Left lung (tissue), 10 donors: ENCODE data around the gene ANKRD16. TPM values are rescaled to one million over a fixed set of nuclear protein-coding genes. Genes with fewer than 3 reads are reported as not detected.
A peak's percentile ranks its signal among the peaks of the same experiment; 100 is the strongest.

Experiments
- ATAC-seq: fragments of 200-7000 bp; cut with Tn5 transposase; one replicate; pipeline ENCODE4 v1.9.1; 2020; ENCODE audit warnings: moderate library complexity
- DNase-seq, 4 donors: peaks; one replicate each; pipeline ENCODE4 v3.0.0-alpha.2; 2013 to 2020
- H3K27ac ChIP-seq, 2 donors: fragments of 200-600 bp; sonication (generic) in 1 of 2; one replicate each; pipeline versions ENCODE4 v1.5.0 to v1.8.0; 2020 to 2021
- H3K27me3 ChIP-seq, 2 donors: fragments of 200-600 bp; sonication (generic) in 1 of 2; one replicate each; pipeline versions ENCODE4 v1.5.0 to v1.8.0; 2020 to 2021
- H3K36me3 ChIP-seq, 2 donors: fragments of 200-600 bp; sonication (generic) in 1 of 2; one replicate each; pipeline versions ENCODE4 v1.5.0 to v1.8.0; 2020 to 2021
- H3K4me1 ChIP-seq, 2 donors: fragments of 200-600 bp; one replicate each; pipeline ENCODE4 v1.8.0; 2021
- H3K4me3 ChIP-seq, 2 donors: fragments of 200-600 bp; sonication (generic) in 1 of 2; one replicate each; pipeline versions ENCODE4 v1.5.0 to v1.8.0; 2020 to 2021; ENCODE audit warnings: mild to moderate bottlenecking in 1 of 2
- H3K9me3 ChIP-seq, 2 donors: fragments of 200-600 bp; sonication (generic) in 1 of 2; one replicate each; pipeline versions ENCODE4 v1.5.0 to v1.8.0; 2020 to 2021
- intact Hi-C, 2 donors: fragments of 100-400 bp; cut with DNase I; formaldehyde crosslinking; loops; one replicate each; pipeline versions ENCODE4 v1.11.2 to v1.14.2; 2022
- polyA plus RNA-seq, 6 donors: library from polyadenylated mRNA; unstranded; fragments of 120-200 nt; gene quantifications; one replicate each; pipeline ENCODE4 v1.2.1, GENCODE V29; 2013; ENCODE audit not compliant: insufficient read length in 6 of 6
- total RNA-seq, 2 donors: library from RNA; stranded (reverse); fragmentation: NEBNext Ultra II Directional; extraction: Animal tissue kit (Norgen Biotek cat#: 25700); gene quantifications; one replicate each; pipeline ENCODE4 v1.2.1, GENCODE V29; 2021
- TF ChIP-seq, protein P1 (sequence below), 2 donors: fragments of 200-600 bp; sonication (generic) in 1 of 2; IDR thresholded peaks; one replicate each; pipeline versions ENCODE4 v1.5.0 to v1.8.0; 2021; ENCODE audit warnings: antibody characterized with exemption in 2 of 2
- donor health status: DM: no; HTN: yes; CAD: no.
- donor health status: DM: no; HTN: no; CAD: no.

Gene ANKRD16
- total and polyA plus RNA-seq, 8 donors = 4.4 to 13.0 (median 11.7) TPM

DNA sequence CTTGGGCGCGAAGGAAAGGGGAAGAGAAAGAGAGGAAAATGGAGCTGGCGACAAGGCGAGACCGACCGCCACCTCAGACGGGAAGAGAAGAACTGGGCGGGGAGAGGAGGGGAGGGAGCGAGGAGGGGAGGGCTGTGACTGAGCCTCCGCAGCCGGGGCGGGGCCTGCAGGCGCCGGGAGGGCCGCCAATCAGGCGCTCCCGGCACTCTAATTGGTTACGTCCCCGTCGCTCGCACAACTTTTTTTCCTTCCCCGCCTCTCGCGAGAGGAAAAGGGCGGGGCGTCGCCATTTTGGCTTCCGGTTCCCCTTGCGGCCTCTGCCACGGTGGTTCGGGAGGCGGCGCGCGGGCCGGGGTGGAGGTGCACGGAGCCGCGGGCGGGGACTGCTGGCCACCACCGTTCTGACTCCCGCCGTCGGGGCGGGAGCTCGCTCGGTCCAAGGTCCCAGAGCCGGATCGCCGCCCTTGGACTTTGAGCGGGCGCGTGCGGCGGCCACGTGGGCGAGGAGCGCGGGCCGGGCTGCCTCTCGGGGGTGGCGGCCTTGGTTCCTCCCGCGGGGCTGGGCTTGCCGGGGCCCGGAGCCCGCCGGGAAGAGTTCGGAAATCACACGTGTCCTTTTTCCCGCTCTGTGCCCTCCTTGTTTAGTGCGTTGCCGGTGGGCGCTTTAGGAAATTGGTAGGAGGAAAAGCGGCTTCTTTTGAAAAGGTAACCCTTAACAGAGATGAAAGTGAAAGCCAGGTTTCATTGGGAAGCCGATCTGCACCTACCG, 76.2 kb downstream of the ANKRD16 start, which contains the start of gene GDI2:
TSS of gene GDI2 (minus strand) at position 94 of the 769 bp plus-strand sequence. CDS start 176 bp downstream, outside the sequence.
- intact Hi-C loops = no loop called here
- TF ChIP-seq, protein P1, sequence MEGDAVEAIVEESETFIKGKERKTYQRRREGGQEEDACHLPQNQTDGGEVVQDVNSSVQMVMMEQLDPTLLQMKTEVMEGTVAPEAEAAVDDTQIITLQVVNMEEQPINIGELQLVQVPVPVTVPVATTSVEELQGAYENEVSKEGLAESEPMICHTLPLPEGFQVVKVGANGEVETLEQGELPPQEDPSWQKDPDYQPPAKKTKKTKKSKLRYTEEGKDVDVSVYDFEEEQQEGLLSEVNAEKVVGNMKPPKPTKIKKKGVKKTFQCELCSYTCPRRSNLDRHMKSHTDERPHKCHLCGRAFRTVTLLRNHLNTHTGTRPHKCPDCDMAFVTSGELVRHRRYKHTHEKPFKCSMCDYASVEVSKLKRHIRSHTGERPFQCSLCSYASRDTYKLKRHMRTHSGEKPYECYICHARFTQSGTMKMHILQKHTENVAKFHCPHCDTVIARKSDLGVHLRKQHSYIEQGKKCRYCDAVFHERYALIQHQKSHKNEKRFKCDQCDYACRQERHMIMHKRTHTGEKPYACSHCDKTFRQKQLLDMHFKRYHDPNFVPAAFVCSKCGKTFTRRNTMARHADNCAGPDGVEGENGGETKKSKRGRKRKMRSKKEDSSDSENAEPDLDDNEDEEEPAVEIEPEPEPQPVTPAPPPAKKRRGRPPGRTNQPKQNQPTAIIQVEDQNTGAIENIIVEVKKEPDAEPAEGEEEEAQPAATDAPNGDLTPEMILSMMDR (IDR thresholded peaks at IDR 0.05) = no peak
- peak; percentile 97 for ATAC-seq

DNA sequence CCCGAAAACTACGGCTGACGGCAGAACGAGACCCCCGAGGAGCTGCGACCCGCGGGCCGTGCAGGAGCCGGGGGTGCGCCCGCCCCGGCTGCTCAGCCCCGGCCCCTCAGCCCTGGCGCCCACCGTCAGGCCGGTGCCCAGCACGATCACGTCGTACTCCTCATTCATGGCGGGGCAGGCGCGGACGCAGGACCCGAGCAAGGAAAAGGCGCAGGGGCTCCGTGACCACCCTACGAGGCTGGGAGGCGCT, 76.7 kb downstream of the ANKRD16 start:
- H3K27ac ChIP-seq = peak overlapping the region; percentile 95 to 98
- intact Hi-C loops = no loop called here

More for the DNA sequence above, 76.2 kb downstream of the ANKRD16 start, which contains the start of gene GDI2:
- Histone ChIP-seq H3K4me1 (peaks cover 37 to 50% of the 10 kb centered on the region in 2 donors), H3K27ac (peak within 1 kb of the TSS; percentile 95 to 98), H3K27me3 (no peaks in the 10 kb centered on the region), H3K9me3 (no peaks in the 10 kb centered on the region), H3K36me3 (no peaks in the 10 kb centered on the region), H3K4me3 (peak within 1 kb of the TSS; percentile 66 to 76)
- peak; percentile 96 to 97 (median 97) for DNase-seq

DNA sequence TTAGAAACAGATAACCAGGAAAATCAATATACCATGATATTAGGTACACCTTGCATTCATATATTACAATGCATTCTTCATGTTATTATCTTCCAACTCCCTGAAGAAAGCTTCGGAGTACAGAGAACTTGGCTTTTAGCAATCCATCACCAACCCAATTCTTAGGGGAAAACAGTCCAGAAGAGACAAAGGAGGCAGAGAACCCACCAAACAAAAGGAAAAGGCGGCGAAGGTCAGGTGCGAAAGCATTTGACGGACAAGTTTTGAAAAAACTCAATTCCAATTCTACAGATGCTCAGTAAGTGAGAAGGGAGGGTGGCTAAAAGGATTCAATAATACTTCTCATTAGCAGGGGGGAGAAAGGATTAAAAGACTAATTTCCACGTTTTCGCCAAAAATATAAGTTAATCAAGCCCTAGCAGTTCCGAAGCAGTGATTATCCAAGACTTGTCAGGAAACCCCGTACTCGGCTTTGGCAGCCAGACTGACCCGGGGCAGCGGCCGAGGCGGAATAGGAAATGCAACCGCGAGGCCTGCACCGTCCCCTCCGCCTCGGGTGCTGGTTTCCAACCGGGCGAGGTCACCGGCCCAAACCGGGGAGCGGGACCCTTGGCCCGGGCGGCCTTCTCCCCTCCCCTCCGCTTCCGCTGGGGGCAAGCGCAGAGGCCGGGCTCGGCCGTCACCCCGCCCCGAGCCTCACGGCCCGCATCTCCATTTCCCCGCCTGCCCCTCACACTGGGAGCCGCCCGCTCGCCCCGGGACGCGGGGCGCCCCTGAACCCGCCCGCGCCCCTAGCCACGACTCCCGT, 77.2 kb downstream of the ANKRD16 start:
- Histone ChIP-seq H3K36me3 (no peaks in the 10 kb centered on the region), H3K4me1 (peaks cover 38 to 61% of the 10 kb centered on the region in 2 donors), H3K4me3 (peak overlapping the region; percentile 66 to 76), H3K27ac (peak overlapping the region; percentile 95 to 98), H3K27me3 (no peaks in the 10 kb centered on the region), H3K9me3 (no peaks in the 10 kb centered on the region)
- intact Hi-C loops = no loop called here
- ATAC-seq (peak; percentile 59), DNase-seq (peak; percentile 25 to 92 (median 54))
- TF ChIP-seq, protein P1 (IDR thresholded peaks at IDR 0.05) = no peak

More for the DNA sequence above, 76.7 kb downstream of the ANKRD16 start:
- H3K4me3 ChIP-seq = peak overlapping the region; percentile 66 to 76
- H3K4me1 ChIP-seq = peaks cover 37 to 55% of the 10 kb centered on the region in 2 donors
- peak; percentile 42 for ATAC-seq
- TF ChIP-seq, protein P1 (IDR thresholded peaks at IDR 0.05) = no peak
- H3K27me3 ChIP-seq = no peaks in the 10 kb centered on the region
- no peak for DNase-seq
- no peaks in the 10 kb centered on the region for H3K36me3 ChIP-seq
- H3K9me3 ChIP-seq = no peaks in the 10 kb centered on the region

Other genes starting within 250 kb of the ANKRD16 start
- 10 to 100 TPM; 12.9 to 19.6 TPM for gene ASB13, start 223.3 kb downstream of the ANKRD16 start, total RNA-seq
- 10 to 100 TPM in 4 of 6 donors, 1 to 10 TPM in 2; 9.0 to 14.9 (median 11.4) TPM for gene ASB13, start 223.3 kb downstream of the ANKRD16 start, polyA plus RNA-seq
- 10 to 100 TPM; 54.1 to 66.5 TPM for gene TASOR2, start 205.1 kb downstream of the ANKRD16 start, total RNA-seq
- gene TASOR2, start 205.1 kb downstream of the ANKRD16 start, polyA plus RNA-seq = 10 to 100 TPM; 35.5 to 45.3 (median 38.3) TPM
- gene GDI2, start 76.5 kb downstream of the ANKRD16 start, total RNA-seq = 100 to 1,000 TPM; 196 to 219 TPM
- gene GDI2, start 76.5 kb downstream of the ANKRD16 start, polyA plus RNA-seq = 100 to 1,000 TPM; 234 to 304 (median 262) TPM
- gene FBH1, start 350 bp upstream of the ANKRD16 start, total RNA-seq = 10 to 100 TPM; 74.7 to 77.4 TPM
- gene FBH1, start 350 bp upstream of the ANKRD16 start, polyA plus RNA-seq = 10 to 100 TPM; 78.9 to 96.1 (median 88.1) TPM
- gene IL15RA, start 87.7 kb upstream of the ANKRD16 start, total RNA-seq = 10 to 100 TPM; 14.7 to 46.2 TPM
- 1 to 10 TPM; 4.4 to 9.1 (median 6.3) TPM for gene IL15RA, start 87.7 kb upstream of the ANKRD16 start, polyA plus RNA-seq
- gene IL2RA, start 172.5 kb upstream of the ANKRD16 start, total RNA-seq = 1 to 10 TPM; 1.7 to 4.1 TPM
- under 1 TPM; 0.11 to 0.48 (median 0.26) TPM for gene IL2RA, start 172.5 kb upstream of the ANKRD16 start, polyA plus RNA-seq
- 10 to 100 TPM; 63.2 to 95.5 TPM for gene RBM17, start 199.1 kb upstream of the ANKRD16 start, total RNA-seq
- gene RBM17, start 199.1 kb upstream of the ANKRD16 start, polyA plus RNA-seq = 100 to 1,000 TPM; 176 to 215 (median 191) TPM